ENCODE measurements around the gene CABLES1.

Gene CABLES1

GRCh38 chr18:23211146-23211545 is 75.9 kb downstream of the CABLES1 start:
- H3K9ac ChIP-seq (ENCODE audit: insufficient read length), result no peak overlapping the region
- TF ChIP-seq EZH2 (IDR thresholded peaks at IDR 0.05), result no peak
- TF ChIP-seq POLR2AphosphoS5 (IDR thresholded peaks at IDR 0.05; ENCODE audit: borderline replicate concordance, low read depth, low read length), result no peak
- TF ChIP-seq FOXP2 (optimal IDR thresholded peaks at IDR 0.05; ENCODE audit: control extremely low read depth, extremely low read length, insufficient read depth), result no peak

GRCh38 chr18:23212161-23212560 is 76.9 kb downstream of the CABLES1 start:
- no peaks in the 10 kb centered on the region for H3K36me3 ChIP-seq (ENCODE audit: insufficient read depth, low read length)
- no peak overlapping the region for H3K27ac ChIP-seq
- TF ChIP-seq EZH2 (IDR thresholded peaks at IDR 0.05), result no peak
- no peak for TF ChIP-seq FOXP2 (optimal IDR thresholded peaks at IDR 0.05; ENCODE audit: control extremely low read depth, extremely low read length, insufficient read depth)
- TF ChIP-seq POLR2AphosphoS5 (IDR thresholded peaks at IDR 0.05; ENCODE audit: borderline replicate concordance, low read depth, low read length), result no peak
- DNase-seq (ENCODE audit: low read depth, low spot score), result no peak
- no peak overlapping the region for H3K4me3 ChIP-seq
- no peaks in the 10 kb centered on the region for H3K9me3 ChIP-seq (ENCODE audit: low read depth, low read length)
- no peak overlapping the region for H3K9ac ChIP-seq (ENCODE audit: insufficient read length)

More at GRCh38 chr18:23211146-23211545, 75.9 kb downstream of the CABLES1 start:
- Histone ChIP-seq H3K27ac (no peak overlapping the region), H3K36me3 (ENCODE audit: insufficient read depth, low read length) (no peaks in the 10 kb centered on the region), H3K4me3 (no peak overlapping the region), H3K9me3 (ENCODE audit: low read depth, low read length) (no peaks in the 10 kb centered on the region)
- DNase-seq (ENCODE audit: low read depth, low spot score), result no peak

- no peak for TF ChIP-seq POLR2AphosphoS5 (IDR thresholded peaks at IDR 0.05; ENCODE audit: borderline replicate concordance, low read depth, low read length)
- TF ChIP-seq FOXP2 (optimal IDR thresholded peaks at IDR 0.05; ENCODE audit: control extremely low read depth, extremely low read length, insufficient read depth), result no peak
- TF ChIP-seq EZH2 (IDR thresholded peaks at IDR 0.05), result no peak
- Histone ChIP-seq H3K36me3 (ENCODE audit: insufficient read depth, low read length) (no peaks in the 10 kb centered on the region), H3K4me3 (no peak overlapping the region), H3K9ac (ENCODE audit: insufficient read length) (no peak overlapping the region), H3K9me3 (ENCODE audit: low read depth, low read length) (no peaks in the 10 kb centered on the region), H3K27ac (no peak overlapping the region)
- DNase-seq (ENCODE audit: low read depth, low spot score), result no peak
Measured at GRCh38 chr18:23213200-23213599, 77.9 kb downstream of the CABLES1 start.

GRCh38 chr18:23217781-23218180 is 82.5 kb downstream of the CABLES1 start:
- Histone ChIP-seq H3K4me3 (no peak overlapping the region), H3K27ac (no peak overlapping the region), H3K9me3 (ENCODE audit: low read depth, low read length) (no peaks in the 10 kb centered on the region), H3K9ac (ENCODE audit: insufficient read length) (no peak overlapping the region), H3K36me3 (ENCODE audit: insufficient read depth, low read length) (no peaks in the 10 kb centered on the region)
- TF ChIP-seq EZH2 (IDR thresholded peaks at IDR 0.05) (no peak), POLR2AphosphoS5 (IDR thresholded peaks at IDR 0.05; ENCODE audit: borderline replicate concordance, low read depth, low read length) (no peak), FOXP2 (optimal IDR thresholded peaks at IDR 0.05; ENCODE audit: control extremely low read depth, extremely low read length, insufficient read depth) (no peak)
- no peak for DNase-seq (ENCODE audit: low read depth, low spot score)

GRCh38 chr18:23220355-23220754 is 85.1 kb downstream of the CABLES1 start:
- H3K9me3 ChIP-seq (ENCODE audit: low read depth, low read length), result no peaks in the 10 kb centered on the region
- H3K36me3 ChIP-seq (ENCODE audit: insufficient read depth, low read length), result no peaks in the 10 kb centered on the region
- no peak overlapping the region for H3K9ac ChIP-seq (ENCODE audit: insufficient read length)
- no peak overlapping the region for H3K27ac ChIP-seq
- H3K4me3 ChIP-seq, result no peak overlapping the region
- TF ChIP-seq FOXP2 (optimal IDR thresholded peaks at IDR 0.05; ENCODE audit: control extremely low read depth, extremely low read length, insufficient read depth) (no peak), POLR2AphosphoS5 (IDR thresholded peaks at IDR 0.05; ENCODE audit: borderline replicate concordance, low read depth, low read length) (no peak), EZH2 (IDR thresholded peaks at IDR 0.05) (no peak)
- no peak for DNase-seq (ENCODE audit: low read depth, low spot score)

GRCh38 chr18:23223641-23224040 is 88.4 kb downstream of the CABLES1 start:
- DNase-seq (ENCODE audit: low read depth, low spot score), result no peak
- Histone ChIP-seq H3K9me3 (ENCODE audit: low read depth, low read length) (no peaks in the 10 kb centered on the region), H3K9ac (ENCODE audit: insufficient read length) (no peak overlapping the region), H3K36me3 (ENCODE audit: insufficient read depth, low read length) (no peaks in the 10 kb centered on the region), H3K4me3 (no peak overlapping the region), H3K27ac (no peak overlapping the region)
- no peak for TF ChIP-seq EZH2 (IDR thresholded peaks at IDR 0.05)
- no peak for TF ChIP-seq FOXP2 (optimal IDR thresholded peaks at IDR 0.05; ENCODE audit: control extremely low read depth, extremely low read length, insufficient read depth)
- TF ChIP-seq POLR2AphosphoS5 (IDR thresholded peaks at IDR 0.05; ENCODE audit: borderline replicate concordance, low read depth, low read length), result no peak

GRCh38 chr18:23225503-23225902 is 90.2 kb downstream of the CABLES1 start:
- Histone ChIP-seq H3K9ac (ENCODE audit: insufficient read length) (no peak overlapping the region), H3K27ac (no peak overlapping the region)

GRCh38 chr18:23226391-23226790 is 91.1 kb downstream of the CABLES1 start:
- Histone ChIP-seq H3K4me3 (no peak overlapping the region), H3K9me3 (ENCODE audit: low read depth, low read length) (no peaks in the 10 kb centered on the region), H3K9ac (ENCODE audit: insufficient read length) (no peak overlapping the region), H3K27ac (no peak overlapping the region), H3K36me3 (ENCODE audit: insufficient read depth, low read length) (no peaks in the 10 kb centered on the region)
- DNase-seq (ENCODE audit: low read depth, low spot score), result no peak
- no peak for TF ChIP-seq FOXP2 (optimal IDR thresholded peaks at IDR 0.05; ENCODE audit: control extremely low read depth, extremely low read length, insufficient read depth)
- TF ChIP-seq POLR2AphosphoS5 (IDR thresholded peaks at IDR 0.05; ENCODE audit: borderline replicate concordance, low read depth, low read length), result no peak
- no peak for TF ChIP-seq EZH2 (IDR thresholded peaks at IDR 0.05)

More at GRCh38 chr18:23225503-23225902, 90.2 kb downstream of the CABLES1 start:
- no peak overlapping the region for H3K4me3 ChIP-seq
- TF ChIP-seq FOXP2 (optimal IDR thresholded peaks at IDR 0.05; ENCODE audit: control extremely low read depth, extremely low read length, insufficient read depth) (no peak), EZH2 (IDR thresholded peaks at IDR 0.05) (no peak), POLR2AphosphoS5 (IDR thresholded peaks at IDR 0.05; ENCODE audit: borderline replicate concordance, low read depth, low read length) (no peak)
- H3K9me3 ChIP-seq (ENCODE audit: low read depth, low read length), result no peaks in the 10 kb centered on the region
- H3K36me3 ChIP-seq (ENCODE audit: insufficient read depth, low read length), result no peaks in the 10 kb centered on the region
- DNase-seq (ENCODE audit: low read depth, low spot score), result no peak

Data from SK-N-MC (cell line).